GM12872 (cell line): ENCODE measurements around the gene VPS54.

Source experiments
- TF ChIP-seq, protein P1 (sequence below): IDR thresholded peaks from 3 replicates; pipeline ENCODE4 v1.5.1; 2011; ENCODE audit warnings: low read depth, mild to moderate bottlenecking, low read length, moderate library complexity; ENCODE audit not compliant: insufficient read depth

VPS54 gene

DNA sequence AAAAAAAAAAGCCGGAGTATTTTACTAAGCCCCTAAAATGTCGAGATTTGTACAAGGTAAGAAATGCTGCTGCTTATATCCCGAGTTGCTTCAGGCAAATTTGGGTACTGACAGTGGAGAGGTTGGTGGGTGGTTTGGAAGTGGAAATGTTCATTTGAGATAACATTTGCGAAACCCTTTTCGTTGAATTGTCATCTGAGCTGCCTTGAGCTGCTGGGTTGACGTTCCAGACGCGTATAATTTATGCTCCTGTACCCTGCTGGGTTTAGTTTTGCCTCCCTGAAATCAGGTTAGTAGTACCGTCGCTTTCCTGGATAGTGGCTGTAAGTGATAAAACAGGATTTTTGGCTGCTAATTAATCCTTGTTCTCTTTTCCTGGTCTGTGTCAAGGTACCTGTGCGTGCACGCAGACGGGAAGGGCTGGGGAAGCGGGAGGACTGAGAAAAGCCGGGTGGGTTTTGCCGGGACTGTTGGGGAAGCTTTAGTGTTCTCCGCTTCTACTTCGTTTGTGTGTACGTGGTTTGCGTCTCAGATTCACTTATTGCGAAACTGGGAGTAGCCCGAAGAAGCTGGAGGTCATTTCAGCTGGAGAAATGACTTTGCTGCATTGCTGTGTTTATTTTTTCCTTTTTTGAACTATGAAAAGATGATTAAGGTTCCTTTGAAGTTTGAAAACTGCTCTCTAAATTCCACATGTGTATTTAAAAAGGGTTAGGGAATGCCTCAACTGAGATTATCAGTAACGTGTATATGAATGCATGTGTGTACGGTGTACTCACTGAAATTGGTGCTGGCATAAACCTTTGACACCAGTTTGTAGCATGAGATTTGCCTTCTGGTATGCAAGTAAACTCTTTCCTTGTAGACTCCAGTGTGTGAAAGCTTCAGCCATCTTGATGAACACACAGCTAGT lies 176.8 kb downstream of the VPS54 start:
- TF ChIP-seq, protein P1, sequence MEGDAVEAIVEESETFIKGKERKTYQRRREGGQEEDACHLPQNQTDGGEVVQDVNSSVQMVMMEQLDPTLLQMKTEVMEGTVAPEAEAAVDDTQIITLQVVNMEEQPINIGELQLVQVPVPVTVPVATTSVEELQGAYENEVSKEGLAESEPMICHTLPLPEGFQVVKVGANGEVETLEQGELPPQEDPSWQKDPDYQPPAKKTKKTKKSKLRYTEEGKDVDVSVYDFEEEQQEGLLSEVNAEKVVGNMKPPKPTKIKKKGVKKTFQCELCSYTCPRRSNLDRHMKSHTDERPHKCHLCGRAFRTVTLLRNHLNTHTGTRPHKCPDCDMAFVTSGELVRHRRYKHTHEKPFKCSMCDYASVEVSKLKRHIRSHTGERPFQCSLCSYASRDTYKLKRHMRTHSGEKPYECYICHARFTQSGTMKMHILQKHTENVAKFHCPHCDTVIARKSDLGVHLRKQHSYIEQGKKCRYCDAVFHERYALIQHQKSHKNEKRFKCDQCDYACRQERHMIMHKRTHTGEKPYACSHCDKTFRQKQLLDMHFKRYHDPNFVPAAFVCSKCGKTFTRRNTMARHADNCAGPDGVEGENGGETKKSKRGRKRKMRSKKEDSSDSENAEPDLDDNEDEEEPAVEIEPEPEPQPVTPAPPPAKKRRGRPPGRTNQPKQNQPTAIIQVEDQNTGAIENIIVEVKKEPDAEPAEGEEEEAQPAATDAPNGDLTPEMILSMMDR = no peak
